Measurements from ENCODE around the gene PMEL.
"Not testable (repeated sequence)": the region's sequence is repeated elsewhere in the genome, so short reads cannot be mapped to it uniquely, and the experiment has no call there.

The PMEL gene

DNA sequence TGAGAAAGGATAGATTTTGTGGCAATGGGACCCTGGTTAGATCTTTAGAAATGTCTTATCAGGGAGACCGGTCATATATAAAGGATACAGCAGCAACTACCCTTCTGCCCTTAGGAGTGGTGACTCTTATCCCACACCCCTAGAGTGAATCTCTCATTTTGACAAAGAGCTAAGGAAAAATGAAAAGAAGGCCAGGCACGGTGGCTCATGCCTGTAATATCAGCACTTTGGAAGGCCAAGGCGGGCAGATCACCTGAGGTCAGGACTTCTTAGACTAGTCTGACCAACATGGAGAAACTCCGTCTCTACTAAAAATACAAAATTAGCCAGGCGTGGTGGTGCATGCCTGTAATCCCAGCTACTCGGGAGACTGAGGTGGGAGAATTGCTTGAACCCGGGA lies 20.1 kb upstream of the PMEL start:
- DNase-seq; in situ Hi-C loops (cut with HindIII; ENCODE audit: low pct_ligation_motif_present, low pct_unique_long_range_greater_than_20kb, low sequenced_read_pairs): not testable (repeated sequence)

DNA sequence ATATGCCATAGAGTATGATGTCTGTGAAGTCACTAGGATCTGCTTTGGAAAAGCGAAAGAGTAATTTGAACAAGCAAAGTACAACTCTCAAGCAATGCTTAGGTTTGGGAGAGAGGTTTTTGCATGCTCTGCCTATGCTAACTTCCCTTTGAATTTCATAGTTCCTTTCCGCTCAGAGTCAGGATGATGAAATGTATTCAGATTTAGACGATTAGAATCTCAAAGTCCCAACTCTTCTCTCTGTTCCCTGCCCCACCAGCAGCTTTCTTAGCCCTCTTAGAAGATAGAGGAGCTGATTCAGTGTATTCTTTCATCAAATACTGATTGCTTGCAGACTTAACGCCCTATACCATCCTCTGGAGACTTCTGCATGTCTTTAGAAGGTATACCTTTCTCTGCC lies 19.5 kb upstream of the PMEL start:
- no peak for DNase-seq
- in situ Hi-C loops (cut with HindIII; ENCODE audit: low pct_ligation_motif_present, low pct_unique_long_range_greater_than_20kb, low sequenced_read_pairs) = no loop called here

DNA sequence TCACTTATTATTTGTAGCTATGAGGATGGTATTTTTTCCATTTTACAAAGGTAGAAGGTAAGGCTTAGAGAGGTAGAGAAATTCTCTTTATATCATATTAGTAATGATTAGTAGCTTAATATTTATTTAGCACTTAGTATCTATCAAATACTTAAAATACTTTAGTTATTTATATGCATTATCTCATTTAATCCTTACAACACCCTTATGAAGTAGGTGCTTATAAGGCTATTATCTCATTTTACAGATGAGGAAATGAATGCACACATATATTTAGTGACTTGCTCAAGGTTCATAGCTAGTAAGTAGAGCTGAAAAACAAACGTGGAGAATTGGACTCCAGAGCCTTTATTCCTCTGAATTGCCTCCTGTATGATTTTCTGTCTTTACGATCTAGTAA lies 19.0 kb upstream of the PMEL start:
- in situ Hi-C loops (cut with HindIII; ENCODE audit: low pct_ligation_motif_present, low pct_unique_long_range_greater_than_20kb, low sequenced_read_pairs) = no loop called here
- DNase-seq = no peak

DNA sequence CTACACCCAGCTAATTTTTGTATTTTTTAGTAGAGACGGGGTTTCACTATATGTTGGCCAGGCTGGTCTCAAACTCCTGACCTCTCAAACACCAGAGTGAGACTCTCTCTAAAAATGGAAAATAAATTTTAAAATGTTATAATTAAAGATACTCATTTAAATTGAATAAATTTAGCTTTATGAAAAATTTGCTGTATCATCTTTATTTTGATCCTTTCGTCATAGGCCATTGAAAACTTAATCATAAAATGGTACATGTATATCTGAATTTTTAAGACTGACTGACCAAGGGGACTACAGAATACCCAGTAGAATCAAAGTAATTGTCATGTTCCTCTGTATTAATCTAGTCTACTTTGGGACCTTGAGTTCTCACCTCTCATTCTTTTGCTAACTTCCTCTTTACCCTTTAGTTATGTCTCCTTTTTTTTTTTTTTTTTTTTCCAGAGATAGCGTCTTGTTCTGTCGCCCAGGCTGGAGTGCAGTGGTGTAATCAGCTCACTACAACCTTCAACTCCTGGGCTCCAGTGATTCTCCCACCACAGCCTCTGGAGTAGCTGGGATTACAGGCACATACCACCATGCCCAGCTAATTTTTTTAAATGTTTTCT lies 17.5 kb upstream of the PMEL start:
- in situ Hi-C loops (cut with HindIII; ENCODE audit: low pct_ligation_motif_present, low pct_unique_long_range_greater_than_20kb, low sequenced_read_pairs) = no loop called here
- DNase-seq = no peak

DNA sequence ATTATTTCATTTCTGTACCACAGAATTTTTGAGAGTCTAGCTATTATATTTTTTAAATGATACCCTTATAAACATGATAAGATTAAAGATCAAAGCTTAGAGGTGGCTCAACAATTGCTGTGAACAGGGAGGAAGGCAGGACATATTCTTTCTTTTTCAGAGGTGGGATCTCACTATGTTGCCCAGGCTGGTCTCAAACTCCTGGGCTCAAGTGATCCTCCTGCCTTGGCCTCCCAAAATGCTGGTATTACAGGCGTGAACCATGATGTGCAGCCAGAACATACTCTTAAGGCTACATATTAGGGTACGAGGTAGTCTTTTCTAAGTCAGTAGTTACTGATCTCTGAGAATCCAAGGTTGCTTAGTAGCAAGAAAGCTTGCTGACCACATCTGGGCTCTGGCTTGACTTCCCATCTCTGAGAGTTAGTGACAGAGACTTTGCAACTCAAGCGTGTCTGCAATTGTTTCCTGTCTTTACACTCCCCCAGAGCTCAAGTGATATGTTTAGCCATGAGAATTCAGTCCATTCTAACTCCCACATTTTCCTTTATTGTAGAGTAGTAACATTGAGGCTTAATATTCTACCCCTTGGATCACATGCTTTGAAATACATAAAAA lies 16.6 kb upstream of the PMEL start:
- in situ Hi-C loops (cut with HindIII; ENCODE audit: low pct_ligation_motif_present, low pct_unique_long_range_greater_than_20kb, low sequenced_read_pairs) = no loop called here
- no peak for DNase-seq

DNA sequence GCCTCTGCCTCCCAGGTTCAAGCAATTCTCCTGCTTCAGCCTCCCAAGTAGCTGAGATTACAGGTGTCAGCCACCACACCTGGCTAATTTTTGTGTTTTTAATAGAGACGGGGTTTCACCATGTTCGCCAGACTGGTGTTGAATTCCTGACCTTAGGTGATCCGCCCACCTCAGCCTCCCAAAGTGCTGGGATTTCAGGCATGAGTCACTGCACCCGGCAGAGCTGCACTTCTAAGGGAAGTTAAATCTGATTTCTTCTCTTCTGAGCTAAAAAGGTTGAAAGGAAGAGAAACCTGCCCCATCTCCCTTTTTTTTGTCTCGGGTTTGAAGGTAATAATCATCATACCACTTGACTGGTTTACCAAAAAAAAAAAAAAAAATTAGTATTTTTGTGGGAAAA lies 16.0 kb upstream of the PMEL start:
- DNase-seq; in situ Hi-C loops (cut with HindIII; ENCODE audit: low pct_ligation_motif_present, low pct_unique_long_range_greater_than_20kb, low sequenced_read_pairs): not testable (repeated sequence)

DNA sequence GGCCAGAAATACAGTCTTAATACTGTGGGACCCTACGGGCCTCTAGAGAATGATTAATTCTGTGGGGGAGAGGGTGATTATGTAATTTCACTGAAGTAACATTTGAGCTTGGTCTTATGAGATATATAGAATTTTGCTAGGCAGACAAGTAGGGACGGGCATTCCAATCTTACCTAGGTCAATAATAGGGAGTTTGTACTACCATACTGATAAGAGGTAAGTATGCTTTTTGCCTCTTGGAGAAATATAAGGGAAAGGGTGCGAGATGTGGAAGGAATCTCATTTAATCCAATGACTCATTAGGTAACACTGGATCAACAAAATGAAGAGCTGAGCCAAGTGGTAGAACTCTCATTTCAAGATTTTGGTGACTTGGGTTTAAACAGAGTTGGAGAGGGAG lies 13.2 kb upstream of the PMEL start:
- in situ Hi-C loops (cut with HindIII; ENCODE audit: low pct_ligation_motif_present, low pct_unique_long_range_greater_than_20kb, low sequenced_read_pairs) = no loop called here
- no peak for DNase-seq

DNA sequence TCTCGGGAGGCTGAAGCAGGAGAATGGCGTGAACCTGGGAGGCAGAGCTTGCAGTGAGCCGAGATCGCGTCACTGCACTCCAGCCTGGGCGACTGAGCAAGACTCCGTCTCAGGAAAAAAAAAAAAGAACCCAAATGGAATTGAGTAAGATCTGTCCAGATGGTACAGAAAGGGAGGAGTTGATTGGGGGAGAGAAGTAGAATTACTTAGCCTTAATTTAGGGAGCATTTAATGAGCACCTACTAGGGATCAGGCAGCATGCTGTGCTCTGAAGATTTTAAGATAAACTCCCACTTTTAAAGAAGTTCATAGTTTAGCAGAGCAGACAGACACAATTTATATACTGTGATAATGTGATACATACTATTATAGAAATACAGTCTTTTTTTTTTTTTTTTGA lies 12.6 kb upstream of the PMEL start:
- no peak for DNase-seq
- in situ Hi-C loops (cut with HindIII; ENCODE audit: low pct_ligation_motif_present, low pct_unique_long_range_greater_than_20kb, low sequenced_read_pairs) = no loop called here

DNA sequence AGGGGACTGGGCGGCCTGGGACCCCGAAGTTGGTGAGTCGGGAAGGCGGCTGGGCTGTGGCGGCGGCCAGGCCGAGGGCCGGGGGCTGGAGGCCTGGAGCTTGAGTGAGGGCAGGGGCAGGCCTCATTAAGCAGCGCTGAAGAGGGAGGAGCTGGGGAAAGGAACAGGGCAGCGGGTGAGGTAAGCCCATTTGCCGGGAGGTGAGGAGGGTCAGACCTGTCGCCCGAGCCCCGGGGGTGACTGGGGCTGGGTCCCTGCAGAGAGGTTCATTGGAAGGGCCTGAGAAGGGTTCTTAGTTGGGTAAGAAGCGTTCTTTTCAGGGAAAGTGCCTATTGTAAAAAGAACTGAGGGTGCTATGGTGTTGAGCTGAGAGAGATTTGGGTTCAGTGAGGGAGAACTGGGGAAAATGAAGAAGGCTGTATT lies 8.5 kb upstream of the PMEL start:
- peak; percentile 76 for DNase-seq
- in situ Hi-C loops (cut with HindIII; ENCODE audit: low pct_ligation_motif_present, low pct_unique_long_range_greater_than_20kb, low sequenced_read_pairs) = no loop called here

DNA sequence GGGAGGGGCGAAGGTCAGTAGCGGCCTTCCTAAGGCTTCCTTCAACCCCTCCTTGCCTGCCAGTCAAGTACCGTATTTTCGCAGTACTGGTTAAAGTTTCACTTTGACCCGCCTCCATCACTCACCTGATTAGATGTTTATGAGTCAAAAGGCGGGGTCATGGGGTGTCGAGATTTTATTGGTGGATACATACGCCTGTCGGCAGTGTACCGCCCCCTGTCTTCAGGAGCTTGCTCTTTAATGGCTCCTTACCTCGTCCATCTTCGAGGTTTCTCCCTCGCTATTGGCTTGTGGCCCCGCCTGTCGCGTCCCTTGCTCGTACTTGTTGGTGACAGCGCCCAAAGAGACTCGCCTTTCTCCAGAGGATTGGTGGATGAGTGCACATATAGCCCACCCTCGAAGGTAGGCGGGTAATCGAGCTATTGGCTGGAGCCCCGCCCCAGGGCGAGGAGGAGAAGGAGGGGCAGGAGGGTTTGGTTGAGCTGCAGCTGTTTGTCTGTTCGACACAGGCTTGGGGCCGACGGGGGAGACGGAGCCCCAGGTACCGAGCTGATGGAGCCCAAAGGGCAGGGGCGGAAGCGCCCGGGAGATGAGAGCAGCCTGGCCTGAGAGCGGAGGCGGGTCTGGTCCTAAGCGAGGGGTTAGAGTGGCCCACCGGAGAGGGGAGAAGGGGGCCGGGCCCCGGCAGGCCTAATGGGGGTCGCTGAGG lies 7.9 kb upstream of the PMEL start, which contains the start of gene RAB5B:
RAB5B (plus strand) TSS at position 480 of the 709 bp plus-strand sequence. CDS start 12,883 bp downstream, outside the sequence.
- peak; percentile 100 for DNase-seq
- in situ Hi-C loops (cut with HindIII; ENCODE audit: low pct_ligation_motif_present, low pct_unique_long_range_greater_than_20kb, low sequenced_read_pairs) = no loop called here

DNA sequence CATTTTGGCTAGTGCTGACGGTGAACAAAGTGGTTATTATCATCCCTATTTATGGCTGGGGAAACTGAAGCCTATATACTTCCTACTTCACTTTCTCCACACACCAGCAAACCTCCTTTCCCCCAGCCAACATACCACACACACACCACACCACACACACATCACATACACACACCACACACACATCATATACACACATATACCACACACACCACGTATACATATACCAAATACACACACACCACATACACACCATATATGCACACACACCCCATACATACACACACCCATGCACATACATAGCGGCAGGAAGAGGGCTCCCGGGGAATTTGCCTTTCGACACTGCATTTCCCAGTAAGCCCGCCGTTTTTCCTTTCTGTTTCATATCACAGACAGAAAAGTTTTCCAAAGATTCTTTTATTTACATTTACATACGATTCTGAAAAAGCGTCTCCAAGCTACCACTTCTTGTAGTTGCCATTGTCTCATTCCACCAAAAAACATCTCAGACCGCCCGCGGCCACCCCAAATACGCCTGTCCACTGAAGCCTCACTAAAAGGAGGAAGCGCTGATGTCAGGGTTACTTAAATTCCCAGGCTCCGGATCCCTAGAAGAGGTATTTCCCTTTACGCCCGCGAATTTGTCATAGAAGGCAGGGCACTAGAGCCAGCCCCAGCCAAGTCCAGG lies 7.2 kb upstream of the PMEL start:
- no peak for DNase-seq
- in situ Hi-C loops (cut with HindIII; ENCODE audit: low pct_ligation_motif_present, low pct_unique_long_range_greater_than_20kb, low sequenced_read_pairs) = no loop called here

DNA sequence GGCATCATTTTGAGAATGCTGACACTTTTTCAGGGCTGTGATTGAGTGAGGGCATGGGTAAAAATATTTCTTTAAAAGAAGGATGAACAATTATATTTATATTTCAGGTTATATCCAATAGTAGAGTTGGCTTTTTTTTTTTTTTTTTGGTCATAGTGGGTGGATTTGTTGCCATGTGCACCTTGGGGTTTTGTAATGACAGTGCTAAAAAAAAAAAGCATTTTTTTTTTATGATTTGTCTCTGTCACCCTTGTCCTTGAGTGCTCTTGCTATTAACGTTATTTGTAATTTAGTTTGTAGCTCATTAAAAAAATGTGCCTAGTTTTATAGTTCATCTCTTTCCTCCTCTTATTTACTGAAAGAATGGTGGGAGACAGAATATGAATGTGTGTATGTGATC lies 6.6 kb upstream of the PMEL start:
- in situ Hi-C loops (cut with HindIII; ENCODE audit: low pct_ligation_motif_present, low pct_unique_long_range_greater_than_20kb, low sequenced_read_pairs) = no loop called here
- no peak for DNase-seq

DNA sequence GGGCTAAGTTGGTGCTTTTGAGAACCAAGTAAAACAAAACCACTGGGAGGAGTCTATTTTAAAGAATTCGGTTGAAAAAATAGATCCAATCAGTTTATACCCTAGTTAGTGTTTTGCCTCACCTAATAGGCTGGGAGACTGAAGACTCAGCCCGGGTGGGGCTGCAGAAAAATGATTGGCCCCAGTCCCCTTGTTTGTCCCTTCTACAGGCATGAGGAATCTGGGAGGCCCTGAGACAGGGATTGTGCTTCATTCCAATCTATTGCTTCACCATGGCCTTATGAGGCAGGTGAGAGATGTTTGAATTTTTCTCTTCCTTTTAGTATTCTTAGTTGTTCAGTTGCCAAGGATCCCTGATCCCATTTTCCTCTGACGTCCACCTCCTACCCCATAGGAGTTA lies 6.2 kb upstream of the PMEL start:
- DNase-seq = peak; percentile 52
- in situ Hi-C loops (cut with HindIII; ENCODE audit: low pct_ligation_motif_present, low pct_unique_long_range_greater_than_20kb, low sequenced_read_pairs) = no loop called here

DNA sequence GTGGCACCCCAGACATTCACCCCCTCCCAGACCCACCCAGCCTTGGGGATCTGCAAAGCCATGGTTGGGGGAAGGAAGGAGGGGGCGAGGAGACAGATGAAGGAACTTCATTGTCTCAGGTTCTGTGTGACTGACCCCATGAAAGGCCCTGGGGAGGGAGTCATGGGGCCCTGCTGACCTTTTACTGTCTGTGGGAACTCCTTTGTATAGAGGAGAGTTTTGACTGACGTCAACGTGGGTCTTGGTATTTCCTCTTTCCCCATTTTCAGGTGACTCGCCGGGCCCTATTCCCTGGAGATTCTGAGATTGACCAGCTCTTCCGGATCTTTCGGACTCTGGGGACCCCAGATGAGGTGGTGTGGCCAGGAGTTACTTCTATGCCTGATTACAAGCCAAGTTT lies 4.9 kb upstream of the PMEL start:
- in situ Hi-C loops (cut with HindIII; ENCODE audit: low pct_ligation_motif_present, low pct_unique_long_range_greater_than_20kb, low sequenced_read_pairs) = no loop called here

DNA sequence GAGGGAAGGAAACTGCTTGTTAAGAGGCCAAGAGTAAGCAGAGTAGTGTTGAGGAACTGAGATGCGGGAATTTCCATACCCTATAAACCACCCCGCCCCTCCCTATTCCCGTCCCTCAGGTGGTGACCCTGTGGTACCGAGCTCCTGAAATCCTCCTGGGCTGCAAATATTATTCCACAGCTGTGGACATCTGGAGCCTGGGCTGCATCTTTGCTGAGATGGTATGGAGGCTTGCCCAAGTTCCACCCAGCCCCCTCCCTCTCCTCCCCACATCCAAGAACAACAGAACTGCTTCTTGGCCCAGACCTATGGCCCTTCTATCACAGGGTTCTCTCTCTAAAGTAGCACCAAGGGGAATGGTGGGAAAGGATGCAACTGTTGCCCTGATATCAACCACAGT lies 3.5 kb upstream of the PMEL start:
- in situ Hi-C loops (cut with HindIII; ENCODE audit: low pct_ligation_motif_present, low pct_unique_long_range_greater_than_20kb, low sequenced_read_pairs) = no loop called here
- no peak for DNase-seq

More for the DNA sequence above, 4.9 kb upstream of the PMEL start:
- no peak for DNase-seq

DNA sequence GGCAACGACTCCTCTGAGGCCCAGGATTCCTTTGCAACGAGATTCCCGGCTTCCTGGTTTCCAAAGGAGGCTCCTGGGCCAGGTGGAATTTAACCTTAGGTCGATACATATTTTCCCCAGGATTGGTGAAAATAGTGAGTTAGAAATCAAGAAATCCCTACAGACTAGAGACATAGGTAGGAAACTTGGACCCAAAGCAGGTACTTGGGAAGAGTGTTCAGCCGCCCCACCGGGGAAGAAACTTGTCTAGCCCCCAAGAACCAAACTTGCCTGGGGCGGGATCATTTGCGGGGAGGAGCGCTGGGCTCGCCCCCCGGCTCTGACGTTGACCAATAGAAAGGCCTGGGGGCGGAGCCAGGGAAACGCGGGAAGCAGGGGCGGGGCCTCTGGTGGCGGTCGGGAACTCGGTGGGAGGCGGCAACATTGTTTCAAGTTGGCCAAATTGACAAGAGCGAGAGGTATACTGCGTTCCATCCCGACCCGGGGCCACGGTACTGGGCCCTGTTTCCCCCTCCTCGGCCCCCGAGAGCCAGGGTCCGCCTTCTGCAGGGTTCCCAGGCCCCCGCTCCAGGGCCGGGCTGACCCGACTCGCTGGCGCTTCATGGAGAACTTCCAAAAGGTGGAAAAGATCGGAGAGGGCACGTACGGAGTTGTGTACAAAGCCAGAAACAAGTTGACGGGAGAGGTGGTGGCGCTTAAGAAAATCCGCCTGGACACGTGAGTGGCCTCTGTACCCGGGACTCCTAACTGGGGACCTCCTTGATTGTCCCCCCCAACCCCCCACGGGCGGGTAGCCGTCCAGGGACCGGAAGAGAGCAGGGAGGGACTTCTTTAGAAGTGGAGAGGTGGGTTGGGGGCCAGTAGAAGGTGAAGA lies 803 bp upstream of the PMEL start, which contains the start of gene CDK2:
CDK2 (plus strand) TSS at position 423 of the 874 bp plus-strand sequence; CDS start at position 602, 179 bp downstream.
- in situ Hi-C loops (cut with HindIII; ENCODE audit: low pct_ligation_motif_present, low pct_unique_long_range_greater_than_20kb, low sequenced_read_pairs) = no loop called here
- peak; percentile 94 for DNase-seq

DNA sequence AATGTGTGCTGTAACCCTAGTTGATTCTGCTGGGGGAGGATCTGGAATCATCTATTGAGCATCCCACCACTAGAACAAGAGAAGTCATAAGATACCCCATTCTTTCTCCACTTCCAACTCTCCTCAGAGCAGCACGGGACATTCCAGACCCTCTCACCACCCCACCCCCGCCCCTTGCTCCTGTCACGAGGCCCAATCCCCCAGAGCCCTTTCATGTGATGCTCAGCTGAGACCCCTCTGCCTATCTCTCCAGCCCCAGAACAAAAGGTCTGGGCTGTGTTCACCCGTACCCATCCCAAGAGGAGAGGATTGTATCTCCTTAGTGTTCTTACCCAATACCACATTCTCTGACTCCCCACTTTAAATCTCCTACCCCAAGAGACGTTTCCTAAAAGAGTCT lies 602 bp downstream of the PMEL start:
- in situ Hi-C loops (cut with HindIII; ENCODE audit: low pct_ligation_motif_present, low pct_unique_long_range_greater_than_20kb, low sequenced_read_pairs) = no loop called here
- no peak for DNase-seq

DNA sequence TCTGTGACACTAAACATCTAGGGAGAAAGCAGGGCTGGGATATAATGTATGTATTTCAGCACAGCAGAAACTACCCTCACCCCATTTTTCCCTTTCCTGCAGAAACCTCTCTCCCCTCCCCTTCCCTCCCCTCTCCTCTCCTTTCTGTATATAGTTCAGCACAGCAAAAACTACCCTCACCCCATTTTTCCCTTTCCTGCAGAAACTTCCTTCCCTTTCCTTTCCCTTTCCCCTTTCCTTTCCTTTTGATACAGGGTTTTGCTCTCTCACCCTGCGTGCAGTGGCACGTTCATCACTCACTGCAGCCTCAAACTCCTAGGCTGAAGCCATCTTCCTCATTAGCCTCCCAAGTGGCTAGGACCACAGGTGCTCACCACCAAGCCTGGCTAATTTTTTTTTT lies 2.1 kb downstream of the PMEL start:
- DNase-seq = no peak
- in situ Hi-C loops (cut with HindIII; ENCODE audit: low pct_ligation_motif_present, low pct_unique_long_range_greater_than_20kb, low sequenced_read_pairs) = no loop called here
